LHCN-M2 (cell line): Measurements from ENCODE around the gene COASY. TPM values are rescaled to one million over a fixed set of nuclear protein-coding genes. Genes with fewer than 3 reads are reported as not detected.

Experiments
- DNase-seq: peaks from one replicate; pipeline ENCODE4 v3.0.0-alpha.2; 2012; ENCODE audit warnings: low read depth
- polyA plus RNA-seq: library from polyadenylated mRNA; unstranded; fragments of >200 nt; gene quantifications from one replicate; pipeline ENCODE4 v1.2.1, GENCODE V29; 2012; ENCODE audit warnings: missing spikeins
- total RNA-seq: library from RNA; depleted of rRNA; stranded (reverse); fragments of >200 nt; gene quantifications from 2 replicates; pipeline ENCODE4 v1.2.3, GENCODE V29; 2014; rRNA removed

The COASY gene
- 25.8 and 31.7 TPM in 2 replicates for total RNA-seq
- polyA plus RNA-seq: 53.6 TPM

- peak; percentile 97 for DNase-seq
These were observed at the start of gene COASY for GRCh38 chr17:42561897-42562387. Gene COASY, plus strand, starts transcription at chr17:42562148. Its CDS starts 475 bp downstream, at chr17:42562623.

- no peak for DNase-seq
These were observed 49.7 kb upstream of the COASY start for GRCh38 chr17:42512246-42512645.

- DNase-seq: no peak
These were observed 49.2 kb upstream of the COASY start for GRCh38 chr17:42512733-42513251.

GRCh38 chr17:42513686-42514085 lies 48.3 kb upstream of the COASY start:
- no peak for DNase-seq

- DNase-seq: no peak
These were observed 47.7 kb upstream of the COASY start for GRCh38 chr17:42514279-42514678.

GRCh38 chr17:42514867-42515266 lies 47.1 kb upstream of the COASY start:
- DNase-seq: no peak

- peak; percentile 91 for DNase-seq
These were observed 44.4 kb upstream of the COASY start for GRCh38 chr17:42517516-42517915.

GRCh38 chr17:42518046-42518754 lies 43.7 kb upstream of the COASY start:
- peak; percentile 99 for DNase-seq

- peak; percentile 87 for DNase-seq
These were observed 43.0 kb upstream of the COASY start for GRCh38 chr17:42518755-42519545.

- peak; percentile 99 for DNase-seq
These were observed 42.1 kb upstream of the COASY start for GRCh38 chr17:42519546-42520491.

- no peak for DNase-seq
These were observed 41.4 kb upstream of the COASY start for GRCh38 chr17:42520540-42520951.

GRCh38 chr17:42521036-42521435 lies 40.9 kb upstream of the COASY start:
- DNase-seq: peak; percentile 58

GRCh38 chr17:42521666-42522262 lies 40.2 kb upstream of the COASY start:
- no peak for DNase-seq

- no peak for DNase-seq
These were observed 39.6 kb upstream of the COASY start for GRCh38 chr17:42522263-42522790.

GRCh38 chr17:42522798-42523278 lies 39.1 kb upstream of the COASY start:
- DNase-seq: no peak

- DNase-seq: no peak
These were observed 36.7 kb upstream of the COASY start for GRCh38 chr17:42525221-42525620.

GRCh38 chr17:42526031-42526444 lies 35.9 kb upstream of the COASY start:
- no peak for DNase-seq

GRCh38 chr17:42527932-42528331 lies 34.0 kb upstream of the COASY start:
- no peak for DNase-seq

- DNase-seq: no peak
These were observed 32.9 kb upstream of the COASY start for GRCh38 chr17:42529061-42529460.

- DNase-seq: no peak
These were observed 30.9 kb upstream of the COASY start for GRCh38 chr17:42530952-42531454.
